Measurements from ENCODE around the gene INAFM1. TPM values are rescaled to one million over a fixed set of nuclear protein-coding genes. Genes with fewer than 3 reads are reported as not detected.

INAFM1 gene
- total and polyA plus RNA-seq, 8 donors = 10.6 to 37.7 (median 15.6) TPM

- Histone ChIP-seq H3K27ac (peak within 1 kb of the TSS; percentile 80 to 97 (median 86)), H3K9me3 (no peaks in the 10 kb centered on the region), H3K4me1 (peaks cover 0 to 21% (median 14%) of the 10 kb centered on the region in 3 donors), H3K27me3 (no peaks in the 10 kb centered on the region), H3K4me3 (peak within 1 kb of the TSS; percentile 89 to 99 (median 98)), H3K36me3 (no peaks in the 10 kb centered on the region)
- intact Hi-C loops (cut with DNase I) = no loop called here
- no peak for DNase-seq
- no peak for TF ChIP-seq CTCF (IDR thresholded peaks at IDR 0.05)
- no peak for FAIRE-seq
- 0 to 1% methylated on average over 1 to 43 of the region's 43 CpGs for WGBS, 2 donors
- no peak for ATAC-seq
Observed at GRCh38 chr19:47230921-47231214, 43.8 kb upstream of the INAFM1 start, which contains the start of gene BBC3. Gene BBC3, minus strand, starts transcription at chr19:47231199. Its CDS starts 2,768 bp downstream, at chr19:47228431.

GRCh38 chr19:47231215-47232054 lies 43.2 kb upstream of the INAFM1 start:
- peaks cover 0 to 20% (median 14%) of the 10 kb centered on the region in 3 donors for H3K4me1 ChIP-seq
- FAIRE-seq (no peak), ATAC-seq (peak; percentile 60 to 71 (median 69)), DNase-seq (peak; percentile 90 to 97 (median 96))
- no peaks in the 10 kb centered on the region for H3K27me3 ChIP-seq
- H3K27ac ChIP-seq = peak overlapping the region; percentile 80 to 97 (median 85)
- 3 to 7% methylated on average over 20 to 51 of the region's 51 CpGs for WGBS, 2 donors
- H3K4me3 ChIP-seq = peak overlapping the region in 3 of 4 donors; percentile 96 to 99 (median 99)
- no peaks in the 10 kb centered on the region for H3K9me3 ChIP-seq
- no peaks in the 10 kb centered on the region for H3K36me3 ChIP-seq
- intact Hi-C loops (cut with DNase I) = no loop called here
- TF ChIP-seq CTCF (IDR thresholded peaks at IDR 0.05) = no peak

GRCh38 chr19:47232422-47233211 lies 42.1 kb upstream of the INAFM1 start:
- Histone ChIP-seq H3K36me3 (no peaks in the 10 kb centered on the region), H3K9me3 (no peaks in the 10 kb centered on the region), H3K4me3 (peak overlapping the region in 2 of 4 donors; percentile 99), H3K4me1 (peaks cover 0 to 14% (median 10%) of the 10 kb centered on the region in 3 donors), H3K27me3 (no peaks in the 10 kb centered on the region), H3K27ac (peak overlapping the region; percentile 51 to 87 (median 82))
- ATAC-seq (peak in 1 of 4 donors; percentile 13), FAIRE-seq (no peak), DNase-seq (peak in 2 of 6 donors; percentile 50 to 67)
- no peak for TF ChIP-seq CTCF (IDR thresholded peaks at IDR 0.05)
- intact Hi-C loops (cut with DNase I) = no loop called here
- 54 to 58% methylated on average over 16 of the region's 16 CpGs for WGBS, 2 donors

- DNase-seq (no peak), FAIRE-seq (no peak), ATAC-seq (no peak)
- TF ChIP-seq CTCF (IDR thresholded peaks at IDR 0.05) = no peak
- Histone ChIP-seq H3K4me3 (no peak overlapping the region), H3K27ac (no peak overlapping the region), H3K4me1 (peaks cover 5 to 15% (median 14%) of the 10 kb centered on the region in 3 donors), H3K36me3 (no peaks in the 10 kb centered on the region), H3K9me3 (no peaks in the 10 kb centered on the region), H3K27me3 (no peaks in the 10 kb centered on the region)
- WGBS, 2 donors = 86 to 88% methylated on average over 12 of the region's 12 CpGs
- intact Hi-C loops (cut with DNase I) = no loop called here
Observed at GRCh38 chr19:47236072-47236675, 38.5 kb upstream of the INAFM1 start.

Data from pancreas (tissue), 10 donors.